Measurements from ENCODE around the gene GSG1L2. TPM values are rescaled to one million over a fixed set of nuclear protein-coding genes. Genes with fewer than 3 reads are reported as not detected.
"Not testable (repeated sequence)": the region's sequence is repeated elsewhere in the genome, so short reads cannot be mapped to it uniquely, and the experiment has no call there.

Gene GSG1L2
- total RNA-seq, 1 donor from 2014 or later: not detected

- no peak for DNase-seq (ENCODE audit: low read depth in 2 of 2)
Measured at GRCh38 chr17:9790316-9790715, 31.6 kb downstream of the GSG1L2 start.

GRCh38 chr17:9788601-9789000, 33.3 kb downstream of the GSG1L2 start:
- no peak for DNase-seq (ENCODE audit: low read depth in 2 of 2)

- no peak for DNase-seq (ENCODE audit: low read depth in 2 of 2)
Measured at GRCh38 chr17:9784544-9784943, 37.3 kb downstream of the GSG1L2 start.

GRCh38 chr17:9783465-9783864, 38.4 kb downstream of the GSG1L2 start:
- DNase-seq (ENCODE audit: low read depth in 2 of 2): not testable (repeated sequence)

- DNase-seq (ENCODE audit: low read depth in 2 of 2): no peak
Measured at GRCh38 chr17:9783050-9783449, 38.8 kb downstream of the GSG1L2 start.

- DNase-seq (ENCODE audit: low read depth in 2 of 2): no peak
Measured at GRCh38 chr17:9780552-9780951, 41.3 kb downstream of the GSG1L2 start.

GRCh38 chr17:9776911-9777310, 45.0 kb downstream of the GSG1L2 start:
- DNase-seq (ENCODE audit: low read depth in 2 of 2): no peak

GRCh38 chr17:9772658-9773057, 49.2 kb downstream of the GSG1L2 start:
- DNase-seq (ENCODE audit: low read depth in 2 of 2): no peak

- DNase-seq (ENCODE audit: low read depth in 2 of 2): no peak
Measured at GRCh38 chr17:9771465-9771864, 50.4 kb downstream of the GSG1L2 start.

GRCh38 chr17:9769036-9769695, 52.7 kb downstream of the GSG1L2 start:
- DNase-seq (ENCODE audit: low read depth in 2 of 2): no peak

GRCh38 chr17:9768381-9768934, 53.4 kb downstream of the GSG1L2 start:
- DNase-seq (ENCODE audit: low read depth in 2 of 2): peak; percentile 32 to 50

GRCh38 chr17:9767432-9767991, 54.4 kb downstream of the GSG1L2 start:
- no peak for DNase-seq (ENCODE audit: low read depth in 2 of 2)

GRCh38 chr17:9766970-9767369, 54.9 kb downstream of the GSG1L2 start:
- no peak for DNase-seq (ENCODE audit: low read depth in 2 of 2)

GRCh38 chr17:9765322-9765721, 56.6 kb downstream of the GSG1L2 start:
- DNase-seq (ENCODE audit: low read depth in 2 of 2): no peak

GRCh38 chr17:9763643-9764042, 58.2 kb downstream of the GSG1L2 start:
- DNase-seq (ENCODE audit: low read depth in 2 of 2): no peak

GRCh38 chr17:9760266-9760665, 61.6 kb downstream of the GSG1L2 start:
- DNase-seq (ENCODE audit: low read depth in 2 of 2): no peak

- no peak for DNase-seq (ENCODE audit: low read depth in 2 of 2)
Measured at GRCh38 chr17:9755083-9755482, 66.8 kb downstream of the GSG1L2 start.

Other genes starting within 250 kb of the GSG1L2 start
- gene STX8, start 246.3 kb downstream of the GSG1L2 start, total RNA-seq: 43.8 and 46.6 TPM in 2 replicates
- not detected in 2 replicates for gene CFAP52, start 245.4 kb downstream of the GSG1L2 start, total RNA-seq
- gene USP43, start 176.6 kb downstream of the GSG1L2 start, total RNA-seq: under 0.01 TPM in 1 of 2 replicates, not detected in the other
- gene DHRS7C, start 30.5 kb downstream of the GSG1L2 start, total RNA-seq: not detected in 2 replicates
- under 0.01 TPM in 1 of 2 replicates, not detected in the other for gene GLP2R, start 3.8 kb upstream of the GSG1L2 start, total RNA-seq
- gene RCVRN, start 83.2 kb upstream of the GSG1L2 start, total RNA-seq: not detected in 2 replicates